AG04449 (cell line): Measurements from ENCODE around the gene KRTAP4-5.
"Not testable (repeated sequence)": the region's sequence is repeated elsewhere in the genome, so short reads cannot be mapped to it uniquely, and the experiment has no call there.

Source experiments
- CTCF ChIA-PET: fragments of 350-600 bp; formaldehyde crosslinking; extraction: SDS; loops from one replicate; lab custom pipeline; 2021; ENCODE audit warnings: antibody characterized with exemption; lab: Yijun Ruan, JAX
- POLR2A ChIA-PET: fragments of 400-600, 350-600 bp; formaldehyde crosslinking; extraction: SDS; loops from one replicate; lab custom pipeline; 2020; ENCODE audit warnings: antibody characterized with exemption, inconsistent platforms; lab: Yijun Ruan, JAX
- DNase-seq: peaks from one replicate; pipeline ENCODE4 v3.0.0-alpha.2; 2010; ENCODE audit warnings: low read depth, low spot score
- H3K4me3 ChIP-seq: 2 replicates; pipeline ENCODE4 v1.5.1; 2011; ENCODE audit warnings: low read depth, mild to moderate bottlenecking, control low read depth, low read length
- TF ChIP-seq, protein P1 (sequence below): IDR thresholded peaks from one replicate; pipeline ENCODE4 v1.5.1; 2011; ENCODE audit warnings: mild to moderate bottlenecking, moderate library complexity, low read length, control low read depth, inconsistent platforms; ENCODE audit not compliant: insufficient read depth; ENCODE audit errors: missing control alignments

Gene KRTAP4-5

DNA sequence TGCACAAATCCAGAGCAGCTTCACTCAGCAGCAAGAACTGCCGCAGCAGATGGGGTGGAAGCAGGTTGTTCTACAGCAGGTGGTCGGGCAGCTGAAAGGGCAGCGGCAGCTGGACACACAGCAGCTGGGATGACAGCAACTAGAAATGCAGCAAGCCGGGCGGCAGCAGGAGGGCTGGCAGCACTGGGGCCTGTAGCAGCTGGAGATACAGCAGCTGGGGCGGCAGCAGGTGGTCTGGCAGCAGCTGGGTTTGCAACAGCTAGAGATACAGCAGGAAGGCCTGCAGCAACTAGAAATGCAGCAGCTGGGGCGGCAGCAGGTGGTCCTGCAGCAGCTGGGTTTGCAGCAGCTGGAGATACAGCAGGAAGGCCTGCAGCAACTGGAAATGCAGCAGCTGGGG is 17.9 kb upstream of the KRTAP4-5 start:
- no peak overlapping the region for H3K4me3 ChIP-seq
- DNase-seq = no peak
- ChIA-PET CTCF (no interaction called here), POLR2A (no interaction called here)
- TF ChIP-seq, protein P1, sequence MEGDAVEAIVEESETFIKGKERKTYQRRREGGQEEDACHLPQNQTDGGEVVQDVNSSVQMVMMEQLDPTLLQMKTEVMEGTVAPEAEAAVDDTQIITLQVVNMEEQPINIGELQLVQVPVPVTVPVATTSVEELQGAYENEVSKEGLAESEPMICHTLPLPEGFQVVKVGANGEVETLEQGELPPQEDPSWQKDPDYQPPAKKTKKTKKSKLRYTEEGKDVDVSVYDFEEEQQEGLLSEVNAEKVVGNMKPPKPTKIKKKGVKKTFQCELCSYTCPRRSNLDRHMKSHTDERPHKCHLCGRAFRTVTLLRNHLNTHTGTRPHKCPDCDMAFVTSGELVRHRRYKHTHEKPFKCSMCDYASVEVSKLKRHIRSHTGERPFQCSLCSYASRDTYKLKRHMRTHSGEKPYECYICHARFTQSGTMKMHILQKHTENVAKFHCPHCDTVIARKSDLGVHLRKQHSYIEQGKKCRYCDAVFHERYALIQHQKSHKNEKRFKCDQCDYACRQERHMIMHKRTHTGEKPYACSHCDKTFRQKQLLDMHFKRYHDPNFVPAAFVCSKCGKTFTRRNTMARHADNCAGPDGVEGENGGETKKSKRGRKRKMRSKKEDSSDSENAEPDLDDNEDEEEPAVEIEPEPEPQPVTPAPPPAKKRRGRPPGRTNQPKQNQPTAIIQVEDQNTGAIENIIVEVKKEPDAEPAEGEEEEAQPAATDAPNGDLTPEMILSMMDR = no peak

DNA sequence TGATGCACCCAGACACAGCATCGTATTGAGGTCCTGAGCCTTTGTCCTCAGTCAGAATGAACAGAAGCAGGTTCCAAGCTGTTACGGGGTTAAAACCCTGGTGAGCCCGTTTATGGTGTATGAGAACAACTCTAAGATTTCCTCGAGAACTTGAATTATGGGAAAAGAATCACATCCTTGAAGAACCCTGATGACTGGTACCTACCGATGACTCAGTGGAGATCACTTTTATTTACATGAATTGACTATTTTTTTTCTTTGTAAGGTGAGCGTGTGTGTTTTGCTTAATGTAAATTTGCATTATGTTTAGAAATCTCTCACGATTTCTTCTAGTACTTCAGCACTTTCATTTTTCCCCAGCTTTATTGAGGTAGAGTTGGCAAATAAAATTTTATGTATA is 14.2 kb upstream of the KRTAP4-5 start:
- H3K4me3 ChIP-seq = no peak overlapping the region
- POLR2A ChIA-PET = no interaction called here
- TF ChIP-seq, protein P1 = no peak

DNA sequence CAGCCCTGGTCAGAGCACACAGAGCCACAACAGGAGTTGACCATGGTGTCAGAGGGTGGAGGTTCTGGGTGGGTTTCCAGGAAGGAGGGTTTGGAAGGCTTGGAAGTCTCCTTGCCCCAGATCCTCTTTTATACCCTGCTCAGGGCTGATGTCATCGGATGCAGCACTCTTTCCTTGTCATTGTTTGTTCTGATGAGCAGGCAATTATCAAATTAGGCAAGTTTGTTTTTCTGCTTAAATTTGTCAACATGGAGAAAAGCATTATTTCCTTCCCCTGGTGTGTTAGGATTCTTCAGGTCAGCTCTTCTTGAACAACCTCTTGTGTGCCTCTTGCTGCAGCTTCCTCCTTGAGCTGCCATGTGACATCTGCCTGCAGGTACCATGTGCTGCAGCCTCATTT is 11.0 kb upstream of the KRTAP4-5 start, which contains the start of gene KRTAP4-4:
TSS of gene KRTAP4-4 (minus strand) at position 101 of the 400 bp plus-strand sequence. CDS start at position 44, 57 bp downstream.
- CTCF ChIA-PET = no interaction called here
- DNase-seq = no peak
- TF ChIP-seq, protein P1 = no peak
- POLR2A ChIA-PET = no interaction called here
- no peak within 1 kb of the TSS for H3K4me3 ChIP-seq

More for the DNA sequence above, 14.2 kb upstream of the KRTAP4-5 start:
- DNase-seq = no peak
- CTCF ChIA-PET = no interaction called here

DNA sequence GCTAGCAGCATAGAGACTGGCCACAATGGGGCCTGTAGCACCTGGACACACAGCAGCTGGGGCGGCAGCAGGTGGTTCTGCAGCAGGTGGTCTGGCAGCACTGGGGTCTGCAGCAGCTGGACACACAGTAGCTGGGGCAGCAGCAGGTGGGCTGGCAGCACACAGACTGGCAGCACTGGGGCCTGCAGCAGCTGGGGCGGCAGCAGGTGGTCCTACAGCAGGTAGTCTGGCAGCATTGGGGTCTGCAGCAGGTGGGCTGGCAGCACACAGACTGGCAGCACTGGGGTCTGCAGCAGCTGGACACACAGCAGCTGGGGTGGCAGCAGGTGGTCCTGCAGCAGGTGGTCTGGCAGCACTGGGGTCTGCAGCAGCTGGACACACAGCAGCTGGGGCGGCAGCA is 10.6 kb upstream of the KRTAP4-5 start:
- POLR2A ChIA-PET, DNase-seq, H3K4me3 ChIP-seq: not testable (repeated sequence)
- CTCF ChIA-PET = interaction anchor here (1.2 to 1.3 kb wide), 2 partner anchors 13 to 25 kb away, joined by 4 read pairs; partner anchors contain the start of gene KRTAP4-1

DNA sequence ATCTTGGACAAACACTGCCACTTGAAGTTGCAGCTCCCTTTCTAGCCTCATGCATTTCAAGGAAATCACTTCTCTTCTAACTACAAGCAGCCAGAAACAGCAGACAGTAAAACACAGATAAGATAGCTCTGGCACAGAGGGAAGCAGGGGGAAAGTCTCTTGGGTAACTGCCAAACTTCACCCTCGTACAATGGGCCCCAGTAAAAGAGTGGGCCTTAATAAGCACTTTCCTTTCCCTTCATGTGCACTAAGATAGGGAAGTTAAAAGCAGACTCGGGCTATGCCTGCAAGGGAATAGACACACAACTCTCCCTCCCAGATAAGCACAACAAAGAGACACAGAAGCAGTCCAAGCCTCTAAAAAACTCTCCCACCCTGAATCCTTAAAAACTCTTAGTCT is 4.2 kb upstream of the KRTAP4-5 start:
- TF ChIP-seq, protein P1 = no peak
- CTCF ChIA-PET = no interaction called here
- DNase-seq = no peak
- POLR2A ChIA-PET = no interaction called here
- H3K4me3 ChIP-seq = no peak overlapping the region

DNA sequence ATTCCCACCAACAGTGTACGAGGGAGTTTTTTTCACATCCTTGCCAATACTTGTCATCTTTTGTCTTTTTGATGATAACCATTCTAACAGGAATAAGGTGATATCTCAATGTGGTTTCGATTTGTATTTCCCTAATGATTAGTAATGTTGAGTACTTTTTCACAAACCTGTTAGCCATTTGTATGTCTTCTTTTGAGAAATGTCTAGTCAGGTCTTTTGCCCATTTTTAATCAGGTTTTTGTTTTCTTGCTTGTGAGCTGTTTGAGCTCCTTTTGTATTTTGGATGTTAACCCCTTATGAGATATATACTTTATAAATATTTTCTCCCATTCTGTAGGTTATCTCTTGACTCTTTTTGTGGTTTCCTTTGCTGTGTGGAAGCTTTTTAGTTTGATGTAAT is 1.9 kb upstream of the KRTAP4-5 start:
- TF ChIP-seq, protein P1 = no peak
- no peak for DNase-seq
- POLR2A ChIA-PET = no interaction called here
- H3K4me3 ChIP-seq = no peak overlapping the region
- CTCF ChIA-PET = no interaction called here

DNA sequence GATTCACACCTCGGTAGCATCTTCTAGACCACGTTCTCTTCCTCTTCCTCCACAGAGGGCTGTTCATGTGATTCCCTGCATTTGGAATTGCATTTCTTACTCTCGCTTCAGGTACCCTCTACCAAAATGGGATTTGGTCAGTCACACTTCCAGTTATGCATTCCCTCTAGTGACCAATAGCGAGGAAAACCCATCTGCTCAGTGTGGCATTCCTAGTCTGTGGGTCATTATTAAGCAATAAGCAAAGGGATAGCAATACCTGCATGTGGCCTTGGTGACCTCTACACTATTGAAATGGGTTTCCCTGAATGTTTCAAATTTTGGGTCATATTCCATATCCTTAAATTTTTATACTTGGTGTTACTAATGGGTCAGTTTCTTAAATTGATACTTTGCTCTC is 401 bp upstream of the KRTAP4-5 start:
- ChIA-PET CTCF (interaction anchor here (1.1 kb wide), 2 partner anchors 8 to 10 kb away, joined by 3 read pairs; no protein-coding TSS in a partner anchor), POLR2A (no interaction called here)
- no peak for DNase-seq
- TF ChIP-seq, protein P1 = no peak
- H3K4me3 ChIP-seq = no peak overlapping the region

DNA sequence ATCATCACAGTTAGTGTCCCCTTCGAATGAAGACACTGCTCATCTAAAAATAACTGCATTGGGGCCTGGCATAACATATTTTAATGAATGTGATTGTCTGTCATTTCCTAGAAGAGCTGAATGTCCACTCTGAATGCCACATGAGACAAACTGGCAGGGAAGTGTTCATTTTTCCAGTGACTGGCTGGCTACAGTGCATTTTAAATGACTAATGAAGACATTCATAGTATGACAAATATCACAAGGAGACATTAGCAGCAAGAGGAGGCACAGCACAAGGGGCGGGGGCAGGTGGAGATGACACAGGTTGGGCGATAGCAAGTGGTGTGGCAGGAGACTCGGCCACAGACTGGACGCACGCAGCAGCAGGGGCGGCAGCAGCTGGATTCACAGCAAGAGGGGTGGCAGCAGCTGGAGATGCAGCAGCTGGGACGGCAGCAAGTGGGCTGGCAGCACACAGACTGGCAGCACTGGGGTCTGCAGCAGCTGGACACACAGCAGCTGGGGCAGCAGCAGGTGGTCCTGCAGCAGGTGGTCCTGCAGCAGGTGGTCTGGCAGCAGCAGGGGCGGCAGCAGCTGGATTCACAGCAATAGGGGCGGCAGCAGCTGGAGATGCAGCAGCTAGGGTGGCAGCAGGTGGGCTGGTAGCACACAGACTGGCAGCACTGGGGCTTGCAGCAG is 514 bp downstream of the KRTAP4-5 start:
- DNase-seq, H3K4me3 ChIP-seq, POLR2A ChIA-PET: not testable (repeated sequence)
- CTCF ChIA-PET = interaction anchor here (1.0 kb wide), 1 partner anchor 239 kb away, joined by 3 read pairs; no protein-coding TSS in a partner anchor
